Stimulated activated CD4-positive, alpha-beta T cell treated with anti-CD3 and anti-CD28 coated beads, Interleukin-4, amount 100 ng/mL, for 1 hour (primary cell): ENCODE results near the gene WWC2.
"Not testable (repeated sequence)": the region's sequence is repeated elsewhere in the genome, so short reads cannot be mapped to it uniquely, and the experiment has no call there.

Experiments used
- DNase-seq: peaks from one replicate; pipeline ENCODE4 v3.0.0-alpha.2; 2020

WWC2 gene

GRCh38 chr4:183100827-183101226 is 1.8 kb downstream of the WWC2 start:
- DNase-seq: no peak

DNA sequence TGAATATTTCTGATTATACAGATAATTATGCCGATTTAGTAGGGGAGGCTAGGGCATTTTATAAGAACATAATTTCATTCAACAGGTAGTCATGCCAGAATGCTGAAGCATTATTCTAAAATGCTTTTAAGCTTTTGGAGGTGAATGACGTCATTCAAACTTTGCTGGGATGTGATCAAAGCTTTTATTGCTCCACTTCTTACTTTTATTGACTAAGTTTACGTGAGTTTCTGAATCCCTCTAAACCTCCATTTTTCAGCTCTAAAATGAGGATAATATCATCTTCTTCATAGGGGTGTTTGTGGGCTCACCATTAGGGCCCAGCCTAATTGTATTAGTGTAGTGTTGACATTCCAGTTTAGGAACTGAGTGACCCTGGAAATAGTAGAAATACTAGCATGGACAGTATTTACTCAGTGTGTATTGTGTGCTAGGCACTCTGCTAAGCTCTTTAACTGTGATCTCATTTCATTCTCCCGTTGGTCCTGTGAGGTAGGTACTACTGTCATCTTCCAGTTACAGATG is 3.0 kb downstream of the WWC2 start:
- no peak for DNase-seq

DNA sequence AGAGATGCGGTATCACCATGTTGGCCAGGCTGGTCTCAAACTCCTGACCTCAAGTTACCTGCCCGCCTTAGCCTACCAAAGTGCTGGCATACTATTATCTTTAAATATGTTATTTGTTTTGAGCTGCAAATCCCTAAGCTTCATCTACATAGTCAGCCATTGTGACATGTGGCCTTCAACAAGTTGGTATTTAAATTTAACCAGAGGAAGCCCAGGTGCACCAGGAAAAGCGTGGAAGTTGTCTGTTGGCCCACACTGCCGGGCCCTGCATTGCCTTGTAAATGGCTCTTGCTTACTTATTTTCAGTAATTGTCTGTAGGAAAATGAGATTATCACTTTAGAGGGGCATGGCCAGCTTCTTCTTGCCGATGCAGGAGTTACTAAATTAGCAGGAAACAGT is 6.0 kb downstream of the WWC2 start:
- no peak for DNase-seq

GRCh38 chr4:183106839-183107238 is 7.8 kb downstream of the WWC2 start:
- DNase-seq: no peak

GRCh38 chr4:183107891-183108459 is 8.9 kb downstream of the WWC2 start:
- no peak for DNase-seq

DNA sequence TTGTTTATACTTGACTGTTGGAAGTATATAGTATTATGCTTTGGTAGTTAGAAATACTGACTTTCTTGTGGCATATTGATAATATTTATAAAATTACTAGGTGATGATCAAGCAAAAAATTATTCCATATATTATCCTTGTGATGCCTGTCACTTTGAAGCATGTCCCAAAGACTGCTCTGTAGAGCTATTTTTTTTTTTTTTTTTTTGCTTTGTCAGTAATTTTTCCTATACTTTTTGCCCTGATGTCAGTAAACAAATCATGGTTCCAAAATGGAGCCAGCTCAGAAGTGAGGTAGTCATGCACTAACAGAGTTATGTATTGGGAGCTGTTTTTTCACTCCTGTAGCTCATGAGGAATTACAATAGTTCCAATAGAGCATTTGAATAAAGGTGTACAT is 11.2 kb downstream of the WWC2 start:
- no peak for DNase-seq

- no peak for DNase-seq
Measured at GRCh38 chr4:183111452-183111885, 12.4 kb downstream of the WWC2 start.

DNA sequence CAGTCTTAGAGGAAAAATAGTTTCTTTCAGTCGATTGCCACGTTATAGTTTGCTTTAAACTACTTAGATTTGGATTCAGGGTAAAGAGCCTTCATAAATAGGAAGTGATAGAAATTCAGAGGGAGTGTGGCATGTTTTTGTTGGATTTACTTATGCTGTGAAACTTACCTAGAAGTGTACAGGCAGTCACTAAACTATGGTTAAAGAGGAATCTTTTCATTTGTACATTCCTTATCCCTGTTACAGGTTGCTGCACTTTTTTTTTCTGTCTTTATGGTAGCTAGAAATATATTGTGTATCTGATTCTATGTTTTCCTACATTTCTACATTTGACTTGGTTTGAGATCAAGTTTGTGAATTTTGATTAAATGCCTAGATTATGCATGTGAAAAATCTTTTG is 19.1 kb downstream of the WWC2 start:
- no peak for DNase-seq

DNA sequence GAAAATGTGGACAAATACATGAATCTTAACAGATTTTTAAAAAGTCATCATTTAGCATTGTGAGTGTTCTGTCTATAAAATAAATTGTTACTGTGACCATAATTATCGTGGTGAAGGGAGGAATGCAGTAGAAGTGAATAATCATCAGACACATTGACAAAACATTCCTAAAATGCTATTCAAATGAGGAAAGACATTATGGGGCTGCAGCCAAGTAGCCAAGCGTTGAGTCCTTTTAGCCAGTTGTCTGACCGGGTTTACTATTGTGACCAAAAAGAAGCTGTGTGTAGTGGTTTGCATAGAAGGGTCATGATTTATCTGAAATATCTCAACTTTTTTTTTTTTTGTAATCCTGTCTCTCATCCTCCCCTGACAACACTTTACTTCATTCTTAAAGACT is 19.5 kb downstream of the WWC2 start:
- DNase-seq: no peak

GRCh38 chr4:183121660-183122059 is 22.6 kb downstream of the WWC2 start:
- not testable (repeated sequence) for DNase-seq

- no peak for DNase-seq
Measured at GRCh38 chr4:183124228-183124627, 25.2 kb downstream of the WWC2 start.

- no peak for DNase-seq
Measured at GRCh38 chr4:183124865-183125264, 25.8 kb downstream of the WWC2 start.

GRCh38 chr4:183129125-183129524 is 30.1 kb downstream of the WWC2 start:
- no peak for DNase-seq

- DNase-seq: no peak
Measured at GRCh38 chr4:183129675-183130074, 30.6 kb downstream of the WWC2 start.

DNA sequence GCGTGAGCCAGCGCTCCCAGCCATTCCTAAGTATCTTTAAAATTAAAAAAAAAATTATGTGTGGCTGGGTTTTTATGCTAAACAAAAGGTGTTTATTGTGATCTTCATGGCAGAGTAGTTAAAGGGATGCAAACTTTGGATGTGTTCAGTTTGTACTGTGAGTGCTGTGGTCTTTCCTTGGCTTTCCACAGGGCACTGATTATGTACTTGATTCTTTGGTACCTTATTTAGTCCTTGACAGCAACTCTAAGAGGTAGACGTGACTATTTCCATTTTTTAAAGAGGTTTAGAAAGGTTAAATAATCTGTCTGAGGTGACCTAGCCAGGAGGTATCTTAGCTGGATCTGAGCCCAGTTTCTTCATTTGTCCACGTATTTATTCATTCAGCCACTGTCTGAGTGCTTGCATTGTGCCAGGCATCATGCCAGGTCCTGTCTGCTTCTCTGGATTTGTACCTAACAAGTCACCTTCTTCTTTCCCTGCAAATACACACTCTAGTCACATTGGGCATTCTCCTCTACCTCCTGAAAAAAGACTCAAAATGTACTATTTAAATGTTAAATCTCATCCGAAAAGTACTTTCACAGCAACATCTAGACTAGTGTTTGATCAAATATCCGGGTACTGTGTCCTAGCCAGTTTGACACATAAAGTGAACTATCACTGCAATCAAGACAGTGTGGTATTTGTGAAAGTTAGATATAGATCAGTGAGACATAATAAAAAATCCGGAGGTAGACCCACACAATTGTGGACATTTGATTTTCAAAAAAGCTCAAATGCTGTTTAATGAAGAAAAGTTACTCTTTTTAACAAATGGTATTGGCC is 31.5 kb downstream of the WWC2 start:
- no peak for DNase-seq

DNA sequence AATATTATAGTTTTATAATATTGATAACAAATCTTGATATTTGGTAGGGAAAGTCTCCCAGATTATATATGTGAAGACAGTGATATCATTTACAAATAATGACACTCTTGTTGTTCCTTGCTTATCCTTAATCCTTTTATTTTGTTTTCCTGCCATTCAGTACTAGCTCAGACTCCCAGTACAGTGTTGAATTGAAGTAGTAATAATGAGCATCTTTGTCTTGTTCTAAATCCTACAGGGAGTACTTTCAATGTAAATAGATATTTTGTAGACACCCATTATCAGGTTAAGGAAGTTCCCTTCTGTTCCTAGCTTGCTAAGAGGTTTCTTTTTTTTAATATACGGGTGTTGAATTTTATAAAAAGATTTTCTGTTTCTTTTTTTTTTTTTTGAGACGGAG is 33.0 kb downstream of the WWC2 start:
- no peak for DNase-seq

- no peak for DNase-seq
Measured at GRCh38 chr4:183132865-183133264, 33.8 kb downstream of the WWC2 start.

DNA sequence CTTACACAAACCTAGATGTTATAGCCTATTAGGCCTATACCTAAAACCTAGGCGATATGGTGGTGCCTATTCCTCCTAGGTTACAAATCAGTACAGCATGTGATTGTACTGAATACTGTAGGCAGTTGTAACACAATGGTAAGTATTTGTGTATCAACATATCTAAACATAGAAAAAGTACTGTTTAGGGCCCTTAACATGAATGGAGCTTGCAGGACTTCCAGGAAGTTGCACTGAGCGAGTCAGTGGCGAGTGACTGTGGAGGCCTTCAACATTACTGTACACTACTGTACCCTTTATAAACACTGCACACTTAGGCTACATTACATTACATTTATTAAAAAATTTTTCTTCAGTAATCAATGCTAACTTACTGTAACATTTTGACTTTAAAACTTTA is 37.8 kb downstream of the WWC2 start:
- DNase-seq: no peak

GRCh38 chr4:183139058-183139750 is 40.1 kb downstream of the WWC2 start:
- DNase-seq: no peak

- no peak for DNase-seq
Measured at GRCh38 chr4:183139972-183140570, 41.0 kb downstream of the WWC2 start.

GRCh38 chr4:183140911-183141320 is 41.9 kb downstream of the WWC2 start:
- no peak for DNase-seq

DNA sequence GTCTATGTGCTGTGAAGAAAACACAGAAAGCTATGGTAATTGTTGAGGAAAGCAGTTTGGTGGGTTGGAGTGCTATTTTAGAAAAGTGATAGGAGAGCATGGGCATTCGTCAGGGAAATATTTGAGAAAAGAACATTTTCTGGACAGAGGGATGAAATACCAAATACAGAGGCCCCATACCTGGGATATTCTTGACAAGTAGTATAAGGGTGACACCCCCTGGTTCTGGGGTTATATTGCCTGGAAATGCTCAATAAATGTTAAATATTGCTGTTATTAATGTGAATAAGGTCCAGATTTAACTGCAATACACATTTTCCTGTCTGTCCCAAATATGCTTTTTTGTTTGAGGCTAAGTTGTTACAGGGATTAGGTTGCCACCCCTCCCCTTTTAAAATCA is 42.9 kb downstream of the WWC2 start:
- no peak for DNase-seq
